Prostate gland (tissue), 2 donors: Measurements from ENCODE around the gene ABHD15. TPM values are rescaled to one million over a fixed set of nuclear protein-coding genes. Genes with fewer than 3 reads are reported as not detected.

Experiments used
- DNase-seq: peaks from one replicate; pipeline ENCODE4 v3.0.0-alpha.2; 2019; ENCODE audit warnings: low spot score
- H3K27ac ChIP-seq, 2 donors: fragments of 200-600 bp; sonication (generic); 2 replicates each; pipeline ENCODE4 v1.5.1; 2017 to 2019
- H3K27me3 ChIP-seq: fragments of 200-600 bp; sonication (generic); replicated peaks from 2 replicates; pipeline ENCODE4 v1.5.1; 2019; ENCODE audit not compliant: insufficient read depth
- H3K36me3 ChIP-seq, 2 donors: fragments of 200-600 bp; sonication (generic); 1 replicate in 1 of 2; 2 replicates in 1 of 2; pipeline versions ENCODE4 v1.5.1 to v1.8.1; 2017 to 2019
- H3K4me1 ChIP-seq: fragments of 200-600 bp; sonication (generic); replicated peaks from 2 replicates; pipeline ENCODE4 v1.5.1; 2019
- H3K4me3 ChIP-seq, 2 donors: fragments of 200-600 bp; sonication (generic); 2 replicates each; pipeline ENCODE4 v1.5.1; 2017 to 2019
- H3K9me3 ChIP-seq: fragments of 200-600 bp; sonication (generic); 2 replicates; pipeline ENCODE4 v1.5.1; 2017
- CTCF ChIP-seq, 4 experiments: fragments of 200-600 bp in 2 of 4; fragments of 450-650 bp in 2 of 4; sonication (generic) in 2 of 4; IDR thresholded peaks; 1 replicate in 3 of 4; 2 replicates in 1 of 4; pipeline ENCODE4 v1.5.1; 2016 to 2019; ENCODE audit warnings: antibody characterized with exemption in 4 of 4, mild to moderate bottlenecking in 2 of 4, moderate library complexity in 2 of 4
- POLR2A ChIP-seq: fragments of 450-650 bp; IDR thresholded peaks from one replicate; pipeline ENCODE4 v1.6.1; 2016; ENCODE audit warnings: antibody characterized with exemption, mild to moderate bottlenecking
- POLR2AphosphoS5 ChIP-seq: sonication (generic); formaldehyde crosslinking; IDR thresholded peaks from one replicate; pipeline ENCODE4 v1.6.1; 2017; ENCODE audit warnings: antibody characterized with exemption
- WGBS: methylation state at CpG from one replicate; pipeline ENCODE4 v1.1.5; 2018; 5-methylcytosine and 5-hydroxymethylcytosine counted together
- intact Hi-C: fragments of 100-400 bp; cut with DNase I; formaldehyde crosslinking; loops from one replicate; pipeline ENCODE4 v1.14.2; 2022
- total RNA-seq, 2 donors: library from RNA; depleted of rRNA; stranded (reverse); fragments of >200 nt; gene quantifications; one replicate each; pipeline ENCODE4 v1.1.0, GENCODE V29; 2016

Gene ABHD15
- total RNA-seq, 2 donors from 2014 or later, result 9.1 to 14.8 TPM

DNA sequence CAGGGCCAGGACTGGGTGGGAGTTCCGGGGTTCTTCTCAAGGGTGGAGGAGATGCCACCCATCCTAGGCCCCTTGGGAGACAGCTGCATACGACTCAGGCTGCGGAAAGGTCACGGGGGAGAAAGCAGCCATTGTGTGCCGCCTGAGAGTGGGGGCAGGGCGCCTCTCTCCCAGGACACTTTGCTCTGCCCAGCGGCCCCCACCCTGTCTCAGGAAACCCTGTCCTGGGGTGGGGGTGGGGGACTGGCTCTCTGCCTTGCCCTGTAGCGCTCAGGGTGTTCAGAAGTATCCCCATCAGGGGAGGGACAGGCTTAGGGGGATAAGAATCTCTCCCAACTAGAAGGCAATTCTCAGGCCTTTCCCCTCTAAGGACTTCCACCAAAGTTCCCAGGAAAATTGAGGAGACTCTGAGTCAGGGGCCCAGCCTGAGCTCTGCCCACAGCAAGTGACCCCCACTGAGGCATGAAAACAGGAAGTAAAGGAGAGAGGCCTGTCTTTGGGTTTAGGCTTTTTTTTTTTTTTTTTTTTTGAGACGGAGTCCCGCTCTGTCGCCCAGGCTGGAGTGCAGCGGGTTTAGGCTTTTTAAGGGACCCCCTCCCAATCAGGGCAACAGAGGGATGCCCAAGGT, 17.7 kb upstream of the ABHD15 start:
- H3K27ac ChIP-seq, result no peak overlapping the region
- H3K4me3 ChIP-seq, result no peak overlapping the region
- intact Hi-C loops, result loop anchor here (5.0 to 10.0 kb wide), 2 partner anchors 193 to 520 kb away; no protein-coding TSS in a partner anchor

GRCh38 chr17:29583324-29584248, 16.7 kb upstream of the ABHD15 start:
- H3K27ac ChIP-seq, result no peak overlapping the region
- WGBS, result 75% methylated on average over 16 of the region's 16 CpGs
- no peak for DNase-seq
- no peaks in the 10 kb centered on the region for H3K27me3 ChIP-seq
- no peaks in the 10 kb centered on the region for H3K36me3 ChIP-seq
- H3K9me3 ChIP-seq, result no peaks in the 10 kb centered on the region
- TF ChIP-seq POLR2A (no peak), POLR2AphosphoS5 (no peak), CTCF (IDR thresholded peaks at IDR 0.05) (no peak)
- intact Hi-C loops, result loop anchor here (5.0 to 10.0 kb wide), 2 partner anchors 194 to 521 kb away; no protein-coding TSS in a partner anchor
- H3K4me3 ChIP-seq, result no peak overlapping the region
- H3K4me1 ChIP-seq, result peaks cover 8% of the 10 kb centered on the region

More for the DNA sequence above, 17.7 kb upstream of the ABHD15 start:
- DNase-seq, result no peak
- TF ChIP-seq POLR2A (no peak), POLR2AphosphoS5 (no peak), CTCF (IDR thresholded peaks at IDR 0.05) (no peak)
- Histone ChIP-seq H3K9me3 (no peaks in the 10 kb centered on the region), H3K36me3 (no peaks in the 10 kb centered on the region), H3K27me3 (no peaks in the 10 kb centered on the region), H3K4me1 (peaks cover 8% of the 10 kb centered on the region)
- WGBS, result 82% methylated on average over 12 of the region's 12 CpGs

GRCh38 chr17:29582772-29583171, 15.9 kb upstream of the ABHD15 start:
- TF ChIP-seq CTCF (IDR thresholded peaks at IDR 0.05), result no peak
- TF ChIP-seq POLR2AphosphoS5, result no peak
- no peak for TF ChIP-seq POLR2A
- Histone ChIP-seq H3K27ac (no peak overlapping the region), H3K4me1 (peaks cover 4% of the 10 kb centered on the region), H3K4me3 (no peak overlapping the region), H3K9me3 (no peaks in the 10 kb centered on the region), H3K36me3 (peaks cover 0 to 6% of the 10 kb centered on the region in 2 donors), H3K27me3 (no peaks in the 10 kb centered on the region)
- no peak for DNase-seq
- 92% methylated on average over 13 of the region's 13 CpGs for WGBS
- intact Hi-C loops, result loop anchor here (5.0 to 10.0 kb wide), 2 partner anchors 195 to 522 kb away; no protein-coding TSS in a partner anchor

GRCh38 chr17:29582254-29582765, 15.5 kb upstream of the ABHD15 start:
- H3K27ac ChIP-seq, result no peak overlapping the region
- no peak for DNase-seq
- intact Hi-C loops, result loop anchor here (5.0 to 10.0 kb wide), 2 partner anchors 195 to 522 kb away; no protein-coding TSS in a partner anchor

More at GRCh38 chr17:29582254-29582765, 15.5 kb upstream of the ABHD15 start:
- Histone ChIP-seq H3K27me3 (no peaks in the 10 kb centered on the region), H3K4me1 (no peaks in the 10 kb centered on the region), H3K4me3 (no peak overlapping the region), H3K9me3 (no peaks in the 10 kb centered on the region), H3K36me3 (peaks cover 0 to 11% of the 10 kb centered on the region in 2 donors)
- WGBS, result 67% methylated on average over 10 of the region's 10 CpGs
- TF ChIP-seq CTCF (IDR thresholded peaks at IDR 0.05) (no peak), POLR2AphosphoS5 (no peak), POLR2A (no peak)
